ENCODE results near the gene GRIK1.

Gene GRIK1

GRCh38 chr21:29920938-29921337 is 18.9 kb downstream of the GRIK1 start:
- no peak for DNase-seq (ENCODE audit: extremely low read depth in 1 of 2, low read depth in 1 of 2)

- no peak for DNase-seq (ENCODE audit: extremely low read depth in 1 of 2, low read depth in 1 of 2)
Observed at GRCh38 chr21:29914326-29914725, 25.5 kb downstream of the GRIK1 start.

DNA sequence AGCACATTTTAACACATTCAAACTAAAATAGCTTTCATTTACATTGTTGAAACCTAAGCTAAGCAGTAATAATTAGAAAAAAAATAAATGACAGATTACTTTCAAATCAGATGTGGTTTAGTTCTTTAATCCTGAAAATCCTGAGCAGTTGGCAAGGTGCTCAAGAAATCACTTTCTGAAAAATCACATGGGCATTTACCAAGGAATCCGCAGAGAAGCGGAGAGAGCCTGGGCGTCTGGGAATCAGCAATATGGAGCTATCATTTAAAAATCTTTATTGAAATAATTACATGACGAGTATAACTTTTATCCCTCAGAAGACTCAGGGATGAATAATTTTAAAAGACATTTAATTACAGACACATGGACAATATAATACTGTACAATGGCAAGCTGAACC is 30.2 kb downstream of the GRIK1 start:
- no peak for DNase-seq (ENCODE audit: extremely low read depth in 1 of 2, low read depth in 1 of 2)

DNA sequence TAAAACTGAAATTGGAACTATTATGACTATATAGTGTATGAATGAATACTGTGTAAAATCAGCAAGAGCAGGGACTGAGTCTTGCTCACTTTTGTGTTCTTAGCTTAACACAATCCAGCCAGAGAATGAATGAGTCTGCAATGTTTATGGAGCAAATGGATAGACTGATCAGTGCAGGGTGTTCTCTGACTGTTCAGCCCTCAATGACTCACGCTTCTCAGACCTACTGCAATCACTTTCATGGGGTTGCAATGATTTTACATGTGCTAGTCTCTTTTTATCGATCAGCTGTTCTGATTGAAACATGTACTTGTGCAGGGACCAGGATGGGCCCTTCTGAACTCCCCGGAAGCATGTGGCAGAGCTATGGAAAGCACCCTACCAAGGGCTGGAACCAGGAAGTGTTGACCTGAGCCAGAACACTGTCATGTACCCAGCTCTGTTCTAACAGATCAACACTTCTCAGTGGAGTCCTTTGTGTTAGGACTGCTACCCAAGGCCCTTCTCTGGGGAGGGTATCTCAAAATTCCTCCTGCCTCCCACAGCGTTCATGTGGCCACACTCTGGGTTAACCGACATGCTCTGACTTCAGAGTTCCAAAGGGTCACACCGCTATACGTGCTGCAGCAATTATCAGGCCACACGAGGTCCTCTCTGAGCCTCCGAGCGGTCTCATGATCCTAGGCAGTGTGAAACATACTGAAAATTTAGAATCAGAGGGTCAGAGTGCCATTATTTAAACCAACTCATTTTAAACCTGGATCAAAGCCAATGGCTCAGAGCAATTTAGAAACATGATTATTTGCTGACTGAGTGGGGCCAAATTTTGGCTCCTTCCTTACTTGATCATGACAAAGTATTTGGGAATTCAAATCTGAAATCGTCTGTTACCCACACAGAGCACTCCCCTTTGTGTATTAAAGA is 35.2 kb downstream of the GRIK1 start:
- no peak for DNase-seq (ENCODE audit: extremely low read depth in 1 of 2, low read depth in 1 of 2)

DNA sequence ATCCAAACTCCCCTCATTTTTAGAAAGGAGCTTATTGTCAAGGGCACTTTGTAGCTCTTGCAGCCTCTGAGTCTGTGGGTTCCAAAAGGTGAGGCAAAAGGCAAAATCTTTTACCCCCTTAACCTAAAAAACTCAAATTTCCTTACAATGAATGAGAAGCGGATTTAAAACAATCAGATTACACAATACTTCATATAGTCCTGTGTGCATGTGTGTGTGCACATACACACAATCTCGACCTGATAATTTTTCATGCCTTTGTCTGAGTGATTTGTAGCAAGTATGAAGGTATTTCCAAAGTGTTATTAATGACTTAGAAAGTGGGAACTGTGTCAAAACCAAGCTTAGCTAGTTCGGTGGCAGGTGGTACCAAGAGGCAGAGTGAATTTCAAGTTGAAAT is 42.9 kb downstream of the GRIK1 start:
- no peak for DNase-seq (ENCODE audit: extremely low read depth in 1 of 2, low read depth in 1 of 2)

DNA sequence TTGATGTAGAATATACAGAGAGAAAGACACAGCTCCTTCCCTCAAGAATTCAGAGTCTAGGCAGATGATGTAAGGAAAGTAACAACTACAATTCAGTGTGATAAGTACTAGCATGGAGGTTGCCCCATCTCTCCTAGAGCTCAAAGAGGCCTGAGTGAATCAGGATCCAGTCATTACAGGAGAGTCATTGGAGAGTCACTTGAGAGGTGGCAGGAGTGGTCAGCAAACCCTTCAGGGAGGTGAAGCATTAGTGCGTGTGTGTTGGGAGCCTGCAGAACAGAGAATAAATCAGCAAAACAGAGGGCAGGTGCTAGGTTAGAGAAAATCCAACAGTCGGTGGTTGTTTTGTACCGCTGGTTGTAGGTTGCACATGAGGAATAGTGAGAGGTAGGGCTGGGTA is 46.1 kb downstream of the GRIK1 start:
- DNase-seq (ENCODE audit: extremely low read depth in 1 of 2, low read depth in 1 of 2), result no peak

GRCh38 chr21:29892379-29892778 is 47.4 kb downstream of the GRIK1 start:
- no peak for DNase-seq (ENCODE audit: extremely low read depth in 1 of 2, low read depth in 1 of 2)

DNA sequence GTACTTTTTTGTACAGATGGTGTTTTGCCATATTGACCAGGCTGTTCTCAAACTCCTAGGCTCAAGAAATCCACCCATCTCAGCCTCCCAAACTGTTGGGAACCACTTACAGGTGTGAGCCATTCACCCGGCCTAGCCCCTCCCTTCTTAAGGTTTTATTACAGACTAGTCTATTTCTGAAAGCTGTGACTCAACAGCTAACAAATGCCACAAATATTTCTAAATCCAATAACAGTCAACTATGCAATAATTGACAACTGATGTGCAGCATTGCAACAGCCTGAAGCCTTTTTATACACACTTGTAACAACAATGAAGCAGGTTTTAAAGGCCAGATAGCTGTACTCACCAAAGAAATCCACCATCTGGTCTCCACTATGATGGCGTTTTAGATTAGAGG is 51.4 kb downstream of the GRIK1 start:
- DNase-seq (ENCODE audit: extremely low read depth in 1 of 2, low read depth in 1 of 2), result no peak

- DNase-seq (ENCODE audit: extremely low read depth in 1 of 2, low read depth in 1 of 2), result no peak
Observed at GRCh38 chr21:29887313-29888009, 52.3 kb downstream of the GRIK1 start.

DNA sequence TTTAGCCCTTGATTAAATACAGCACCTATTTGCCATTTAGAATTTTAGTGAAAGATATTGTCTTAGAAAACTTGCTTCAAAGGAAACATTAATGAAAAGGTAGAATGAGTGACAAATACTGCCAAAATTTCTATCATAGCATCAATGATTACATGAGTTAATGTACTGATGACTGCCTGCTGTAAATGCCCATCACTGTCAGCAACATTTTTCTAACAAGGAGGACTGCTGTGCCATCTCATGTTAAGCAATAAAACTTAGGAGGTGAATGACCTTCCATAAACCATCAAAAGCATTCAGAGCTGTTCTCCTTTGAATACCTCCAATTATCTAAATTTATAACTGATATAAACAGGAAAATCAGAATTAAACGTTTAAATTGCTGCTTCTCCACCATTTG is 54.3 kb downstream of the GRIK1 start:
- no peak for DNase-seq (ENCODE audit: extremely low read depth in 1 of 2, low read depth in 1 of 2)

GRCh38 chr21:29875873-29876272 is 63.9 kb downstream of the GRIK1 start:
- DNase-seq (ENCODE audit: extremely low read depth in 1 of 2, low read depth in 1 of 2), result no peak

GRCh38 chr21:29875036-29875716 is 64.6 kb downstream of the GRIK1 start:
- DNase-seq (ENCODE audit: extremely low read depth in 1 of 2, low read depth in 1 of 2), result no peak

- no peak for DNase-seq (ENCODE audit: extremely low read depth in 1 of 2, low read depth in 1 of 2)
Observed at GRCh38 chr21:29873908-29874307, 65.9 kb downstream of the GRIK1 start.

- DNase-seq (ENCODE audit: extremely low read depth in 1 of 2, low read depth in 1 of 2), result no peak
Observed at GRCh38 chr21:29870814-29871213, 69.0 kb downstream of the GRIK1 start.

DNA sequence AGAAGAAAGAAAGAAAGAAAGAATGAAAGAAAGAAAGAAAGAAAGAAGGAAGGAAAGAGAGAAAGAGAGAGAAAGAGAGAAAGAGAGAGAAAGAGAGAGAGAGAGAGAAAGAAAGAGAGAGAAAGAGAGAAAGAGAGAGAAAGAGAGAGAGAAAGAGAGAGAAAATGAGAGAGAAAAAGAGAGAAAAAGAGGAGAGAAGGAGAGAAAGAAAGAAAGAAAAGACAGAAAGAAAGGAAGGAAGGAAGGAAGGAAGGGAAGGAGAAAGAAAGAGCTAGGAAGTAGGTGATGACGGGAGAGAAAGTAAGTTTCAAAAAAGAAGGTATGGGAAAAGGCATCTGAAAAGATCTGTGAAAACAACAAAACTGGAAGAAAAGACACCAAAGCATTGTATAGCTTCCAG is 72.0 kb downstream of the GRIK1 start:
- no peak for DNase-seq (ENCODE audit: extremely low read depth in 1 of 2, low read depth in 1 of 2)

DNA sequence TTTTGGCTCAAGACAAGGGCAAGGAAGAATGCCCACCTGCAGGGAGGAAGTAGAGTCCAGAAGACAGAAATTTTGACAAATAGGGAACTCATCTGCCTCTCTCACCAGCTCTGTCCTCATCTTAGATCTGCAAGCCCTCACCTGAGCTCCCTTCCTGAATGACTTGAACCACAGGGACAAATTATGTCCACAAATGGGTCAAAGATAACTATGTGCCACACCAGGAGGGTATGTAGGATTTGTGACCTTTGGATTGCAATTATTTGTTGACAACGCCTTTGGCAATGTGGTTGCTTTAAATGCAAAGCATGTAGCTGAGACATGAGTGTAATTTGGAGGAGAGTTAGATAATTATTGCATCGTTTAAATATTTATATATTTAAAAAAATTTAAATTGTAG is 79.5 kb downstream of the GRIK1 start:
- no peak for DNase-seq (ENCODE audit: extremely low read depth in 1 of 2, low read depth in 1 of 2)

DNA sequence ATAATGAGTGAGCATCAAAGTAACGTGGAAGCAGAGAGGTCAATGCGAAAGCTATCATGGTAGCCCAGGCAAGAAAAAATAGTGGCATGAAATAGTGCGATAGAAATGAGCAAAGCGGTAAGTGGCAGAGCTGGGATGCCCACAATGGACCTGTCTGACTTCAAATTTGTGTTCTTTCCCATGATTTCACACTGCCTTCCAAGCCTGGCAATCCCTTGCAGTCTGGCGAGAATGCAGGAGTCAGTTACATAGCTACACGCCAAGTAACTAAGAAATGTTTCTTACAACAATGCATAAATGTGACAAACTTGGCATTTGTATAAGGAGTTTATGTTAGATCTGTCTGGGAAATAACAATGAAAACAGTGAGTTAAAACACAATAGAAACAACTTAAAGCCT is 82.6 kb downstream of the GRIK1 start:
- no peak for DNase-seq (ENCODE audit: extremely low read depth in 1 of 2, low read depth in 1 of 2)

GRCh38 chr21:29854795-29855194 is 85.0 kb downstream of the GRIK1 start:
- DNase-seq (ENCODE audit: extremely low read depth in 1 of 2, low read depth in 1 of 2), result no peak

GRCh38 chr21:29851611-29852010 is 88.2 kb downstream of the GRIK1 start:
- DNase-seq (ENCODE audit: extremely low read depth in 1 of 2, low read depth in 1 of 2), result no peak

DNA sequence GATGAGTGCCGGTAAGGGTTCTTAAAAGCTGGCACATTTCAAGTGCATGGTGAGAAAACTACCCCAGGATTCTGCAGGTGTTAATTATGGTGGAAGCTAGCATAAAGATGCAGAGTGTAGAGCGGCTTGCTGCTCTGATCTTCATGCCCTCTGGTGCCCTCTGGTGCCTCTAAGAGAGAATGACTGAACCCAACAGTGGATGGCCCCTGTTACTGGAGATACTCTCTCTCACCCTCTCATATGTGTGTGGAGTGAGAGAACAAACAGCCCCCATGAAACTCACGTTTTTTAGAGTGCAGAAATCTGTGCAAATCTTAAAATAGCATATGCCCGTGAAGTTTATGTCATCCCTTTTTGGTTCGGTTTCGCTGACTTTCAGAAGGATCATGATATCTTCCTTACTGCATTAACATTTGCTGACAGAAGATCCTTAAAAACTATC is 90.0 kb downstream of the GRIK1 start:
- no peak for DNase-seq (ENCODE audit: extremely low read depth in 1 of 2, low read depth in 1 of 2)

DNA sequence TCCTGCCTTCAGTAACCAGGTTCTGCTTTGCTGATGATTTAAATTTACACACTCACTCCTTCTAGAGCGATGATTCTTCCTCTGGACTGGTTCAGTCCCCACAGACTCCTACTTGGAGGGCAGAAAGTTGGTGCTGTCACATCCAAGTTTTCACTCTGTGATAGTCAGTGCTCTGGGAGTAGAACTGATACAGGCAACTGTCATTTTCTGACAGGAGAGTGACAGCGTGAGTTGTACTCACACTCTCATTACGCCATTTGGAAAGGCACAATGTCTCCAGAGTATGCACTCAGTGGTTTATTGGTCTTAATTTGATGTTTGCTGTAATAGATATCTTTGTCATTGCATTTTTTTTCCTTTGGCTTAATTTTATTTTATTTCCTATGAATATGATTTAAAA is 96.0 kb downstream of the GRIK1 start:
- no peak for DNase-seq (ENCODE audit: extremely low read depth in 1 of 2, low read depth in 1 of 2)

GRCh38 chr21:29834617-29835016 is 105.2 kb downstream of the GRIK1 start:
- DNase-seq (ENCODE audit: extremely low read depth in 1 of 2, low read depth in 1 of 2), result no peak

All from stimulated activated CD8-positive, alpha-beta memory T cell treated with anti-CD3 and anti-CD28 coated beads, Interleukin-7, amount 100 ng/mL, for 48 hours (primary cell).